ENCODE measurements around the gene MKLN1. TPM values are rescaled to one million over a fixed set of nuclear protein-coding genes. Genes with fewer than 3 reads are reported as not detected.

The MKLN1 gene
- total and polyA plus RNA-seq, 3 donors from 2014 or later, result 42.1 to 87.9 (median 82.4) TPM

DNA sequence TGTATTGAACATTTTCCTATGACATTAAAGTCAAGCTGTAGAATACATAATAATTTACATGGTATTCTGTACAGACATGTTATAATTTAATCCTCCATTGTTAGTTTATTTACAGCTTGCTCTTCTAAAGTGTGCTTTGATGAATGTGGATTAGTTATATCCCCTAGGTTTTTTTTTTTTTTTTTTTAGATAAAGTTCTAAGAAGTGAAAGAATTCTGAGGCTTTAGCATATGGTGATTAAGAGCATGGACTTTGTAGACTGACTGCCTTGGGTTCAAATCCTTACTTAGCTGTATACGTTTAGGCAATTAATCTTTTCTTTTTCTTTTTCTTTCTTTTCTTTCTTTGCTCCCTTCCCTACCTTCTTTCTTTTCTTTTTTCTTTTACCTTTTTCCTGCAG is 44.9 kb downstream of the MKLN1 start:
- no peaks in the 10 kb centered on the region for H3K9me3 ChIP-seq
- intact Hi-C loops (cut with DNase I; ENCODE audit: low total_unique reads), result no loop called here
- peaks cover 18% of the 10 kb centered on the region for H3K4me1 ChIP-seq
- H3K27me3 ChIP-seq, result no peaks in the 10 kb centered on the region
- TF ChIP-seq, protein P1, sequence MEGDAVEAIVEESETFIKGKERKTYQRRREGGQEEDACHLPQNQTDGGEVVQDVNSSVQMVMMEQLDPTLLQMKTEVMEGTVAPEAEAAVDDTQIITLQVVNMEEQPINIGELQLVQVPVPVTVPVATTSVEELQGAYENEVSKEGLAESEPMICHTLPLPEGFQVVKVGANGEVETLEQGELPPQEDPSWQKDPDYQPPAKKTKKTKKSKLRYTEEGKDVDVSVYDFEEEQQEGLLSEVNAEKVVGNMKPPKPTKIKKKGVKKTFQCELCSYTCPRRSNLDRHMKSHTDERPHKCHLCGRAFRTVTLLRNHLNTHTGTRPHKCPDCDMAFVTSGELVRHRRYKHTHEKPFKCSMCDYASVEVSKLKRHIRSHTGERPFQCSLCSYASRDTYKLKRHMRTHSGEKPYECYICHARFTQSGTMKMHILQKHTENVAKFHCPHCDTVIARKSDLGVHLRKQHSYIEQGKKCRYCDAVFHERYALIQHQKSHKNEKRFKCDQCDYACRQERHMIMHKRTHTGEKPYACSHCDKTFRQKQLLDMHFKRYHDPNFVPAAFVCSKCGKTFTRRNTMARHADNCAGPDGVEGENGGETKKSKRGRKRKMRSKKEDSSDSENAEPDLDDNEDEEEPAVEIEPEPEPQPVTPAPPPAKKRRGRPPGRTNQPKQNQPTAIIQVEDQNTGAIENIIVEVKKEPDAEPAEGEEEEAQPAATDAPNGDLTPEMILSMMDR (IDR thresholded peaks at IDR 0.05), result no peak
- no peak for TF ChIP-seq POLR2A (IDR thresholded peaks at IDR 0.05)
- no peak overlapping the region for H3K27ac ChIP-seq
- DNase-seq, result no peak
- no peak overlapping the region for H3K4me3 ChIP-seq
- 62 to 69% methylated on average over 1 of the region's 1 CpG for WGBS, 2 donors
- no peaks in the 10 kb centered on the region for H3K36me3 ChIP-seq (ENCODE audit: low read depth, missing control alignments)

DNA sequence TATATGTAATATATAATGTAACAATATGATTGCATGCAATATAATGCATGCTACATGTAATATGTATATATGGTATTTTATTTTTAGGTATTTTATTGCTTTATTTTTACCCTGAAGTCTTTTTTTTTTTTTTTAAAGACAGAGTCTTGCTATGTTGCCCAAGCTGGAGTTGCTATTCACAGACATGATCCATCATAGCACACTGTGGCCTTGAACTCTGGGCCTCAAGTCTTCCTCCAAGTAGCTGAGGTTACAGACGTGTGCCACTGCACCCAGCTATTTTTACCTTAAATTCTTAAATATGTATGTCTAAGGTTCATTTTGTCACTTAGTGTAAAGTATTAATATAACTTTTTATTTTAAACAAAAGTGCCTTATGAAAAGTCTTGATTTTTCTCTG is 47.1 kb downstream of the MKLN1 start:
- TF ChIP-seq, protein P1 (IDR thresholded peaks at IDR 0.05), result no peak
- no peak for TF ChIP-seq POLR2A (IDR thresholded peaks at IDR 0.05)
- Histone ChIP-seq H3K9me3 (no peaks in the 10 kb centered on the region), H3K27ac (no peak overlapping the region), H3K4me3 (no peak overlapping the region), H3K36me3 (ENCODE audit: low read depth, missing control alignments) (no peaks in the 10 kb centered on the region), H3K27me3 (no peaks in the 10 kb centered on the region), H3K4me1 (peaks cover 18% of the 10 kb centered on the region)
- intact Hi-C loops (cut with DNase I; ENCODE audit: low total_unique reads), result no loop called here
- no peak for DNase-seq
- 32 to 44% methylated on average over 1 of the region's 1 CpG for WGBS, 2 donors

DNA sequence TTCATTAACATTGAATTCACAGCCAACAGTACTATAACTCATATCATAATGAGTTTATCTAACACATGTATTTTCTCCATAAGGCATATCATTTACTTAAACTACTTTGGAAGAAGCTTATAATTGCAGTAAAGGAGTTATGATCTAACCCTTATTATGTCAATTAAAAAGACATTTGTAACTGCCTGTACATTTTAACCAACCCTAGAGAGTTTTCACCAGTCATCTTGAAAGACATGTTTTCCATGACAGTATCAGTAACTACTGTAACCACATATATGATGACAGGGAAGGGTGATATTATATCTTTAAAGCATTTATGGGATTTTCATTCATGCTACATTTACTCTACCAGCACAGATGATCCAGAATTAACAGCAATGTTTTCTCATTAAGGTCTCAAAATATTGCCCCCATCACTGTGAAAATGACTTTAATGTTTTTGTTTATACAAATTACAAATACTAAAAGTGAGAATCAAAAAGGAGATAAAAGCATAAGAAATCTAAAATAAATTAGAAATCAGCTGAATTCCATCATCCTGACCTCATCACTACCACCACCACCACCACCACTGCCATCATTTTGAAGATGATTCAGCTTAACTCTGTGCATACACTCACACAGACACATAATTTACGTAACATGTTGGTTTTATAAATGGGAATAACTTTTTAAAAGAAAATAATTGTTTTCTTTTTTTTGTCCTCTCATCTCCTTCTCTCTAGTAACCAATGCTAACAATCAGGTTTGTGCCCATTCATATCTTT is 53.6 kb downstream of the MKLN1 start:
- WGBS, 2 donors, result 92 to 95% methylated on average over 1 of the region's 1 CpG
- intact Hi-C loops (cut with DNase I; ENCODE audit: low total_unique reads), result no loop called here
- Histone ChIP-seq H3K27me3 (no peaks in the 10 kb centered on the region), H3K36me3 (ENCODE audit: low read depth, missing control alignments) (no peaks in the 10 kb centered on the region), H3K4me3 (no peak overlapping the region), H3K4me1 (no peaks in the 10 kb centered on the region), H3K9me3 (no peaks in the 10 kb centered on the region), H3K27ac (no peak overlapping the region)
- TF ChIP-seq, protein P1 (IDR thresholded peaks at IDR 0.05), result no peak
- TF ChIP-seq POLR2A (IDR thresholded peaks at IDR 0.05), result no peak
- DNase-seq, result no peak

DNA sequence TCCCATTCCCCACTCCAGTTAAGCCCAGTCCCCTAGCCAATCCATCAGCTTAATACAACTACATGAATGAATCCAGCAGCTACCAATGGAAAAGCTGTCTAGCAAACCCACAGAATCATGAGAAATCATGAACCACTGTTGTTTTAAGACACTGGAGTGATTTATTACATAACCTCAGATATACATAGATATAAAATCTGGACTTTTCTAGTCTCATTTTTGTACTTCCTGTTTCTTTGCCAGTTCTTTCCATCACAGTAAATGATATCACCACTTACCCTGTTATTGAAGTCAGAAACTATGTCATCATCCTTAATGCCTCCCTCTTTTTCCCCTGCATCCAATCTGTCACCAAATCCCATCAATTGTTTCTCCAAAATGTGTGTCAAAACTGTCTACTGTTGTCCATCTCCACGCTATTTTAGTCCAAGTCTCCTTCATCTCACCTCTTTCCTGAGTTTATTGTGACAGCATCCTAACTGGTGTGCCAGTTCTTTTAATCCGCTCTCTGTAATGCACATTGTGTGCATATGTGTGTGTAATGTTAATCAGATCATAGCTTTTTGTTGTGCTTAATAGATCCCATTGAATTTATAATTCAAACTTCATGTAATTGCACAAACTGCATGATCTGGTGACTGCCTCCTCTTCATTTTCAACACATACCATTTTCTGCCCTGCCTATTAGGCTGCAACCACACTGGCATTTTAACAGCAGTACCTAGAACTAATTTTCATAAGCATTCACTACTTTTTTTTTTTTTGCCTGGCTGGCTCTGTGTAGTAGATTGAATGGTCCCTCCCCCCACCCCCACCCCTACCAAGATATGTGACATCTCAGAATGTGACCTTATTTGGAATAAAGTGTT is 56.0 kb downstream of the MKLN1 start:
- Histone ChIP-seq H3K4me1 (no peaks in the 10 kb centered on the region), H3K27me3 (no peaks in the 10 kb centered on the region), H3K27ac (no peak overlapping the region), H3K9me3 (no peaks in the 10 kb centered on the region), H3K4me3 (no peak overlapping the region), H3K36me3 (ENCODE audit: low read depth, missing control alignments) (no peaks in the 10 kb centered on the region)
- DNase-seq, result no peak
- TF ChIP-seq POLR2A (IDR thresholded peaks at IDR 0.05), result no peak
- TF ChIP-seq, protein P1 (IDR thresholded peaks at IDR 0.05), result no peak
- 93 to 100% methylated on average over 2 of the region's 2 CpGs for WGBS, 2 donors
- intact Hi-C loops (cut with DNase I; ENCODE audit: low total_unique reads), result no loop called here
